H1 (cell line): ENCODE data around the gene CLPTM1L. TPM values are rescaled to one million over a fixed set of nuclear protein-coding genes. Genes with fewer than 3 reads are reported as not detected.

Experiments
- HDAC6 ChIP-seq: IDR thresholded peaks from one replicate; pipeline ENCODE4 v1.7.1; 2012; ENCODE audit warnings: low read depth, mild to moderate bottlenecking, inconsistent platforms, low read length, moderate library complexity
- RXRA ChIP-seq: IDR thresholded peaks from 2 replicates; pipeline ENCODE4 v1.6.1; 2011; ENCODE audit warnings: low read depth, mild to moderate bottlenecking, low read length, moderate library complexity; ENCODE audit not compliant: insufficient read depth
- SUZ12 ChIP-seq: fragments of 200-600 bp; sonication (generic); IDR thresholded peaks from 2 replicates; pipeline ENCODE4 v1.6.1; 2012; ENCODE audit warnings: mild to moderate bottlenecking, inconsistent platforms, low read length, moderate library complexity, mixed read lengths
- polyA plus RNA-seq, 7 experiments: library from polyadenylated mRNA; depleted of rRNA in 3 of 7; stranded (reverse) in 5 of 7; unstranded in 2 of 7; fragments of >200 nt in 5 of 7; fragments of 200-250 nt in 2 of 7; gene quantifications; 1 replicate in 5 of 7; 2 replicates in 1 of 7; 4 replicates in 1 of 7; pipeline versions ENCODE4 v1.2.1 to v1.2.3, GENCODE V29; 2011 to 2013; ENCODE audit warnings: missing spikeins in 2 of 7, mixed read lengths in 2 of 7
- total RNA-seq: library from RNA; stranded (reverse); fragmentation: NEBNext Ultra II Directional; extraction: Animal tissue kit (Norgen Biotek cat#: 25700); gene quantifications from 2 replicates; pipeline ENCODE4 v1.2.1, GENCODE V29; 2021

The CLPTM1L gene
- total and polyA plus RNA-seq, 2 of the 8 experiments (the other 6 are each of a cell fraction or from before 2014, with no cell fraction given): 102 to 119 TPM

DNA sequence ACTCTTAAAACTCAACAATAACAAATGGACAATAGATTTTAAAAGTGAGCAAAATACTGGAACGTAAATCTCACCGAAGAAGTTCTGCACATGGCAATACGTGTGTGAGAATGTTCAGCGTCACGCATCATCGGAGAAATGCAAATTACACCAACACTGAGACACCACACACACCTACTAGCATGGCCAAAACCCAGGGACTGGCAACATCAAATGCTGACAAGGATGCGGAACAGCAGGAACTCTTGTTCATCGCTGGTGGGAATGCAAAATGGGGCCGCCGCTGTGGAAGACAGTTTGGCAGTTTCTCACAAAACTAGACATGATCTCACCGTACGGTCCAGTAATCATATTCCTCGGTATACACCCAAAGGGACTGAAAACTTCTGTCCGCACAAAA is 21.6 kb upstream of the CLPTM1L start (continued):
- TF ChIP-seq SUZ12: no peak
- TF ChIP-seq HDAC6: no peak
- TF ChIP-seq RXRA: no peak
